GM12878 (cell line): ENCODE data around the gene SPN. TPM values are rescaled to one million over a fixed set of nuclear protein-coding genes. Genes with fewer than 3 reads are reported as not detected.
A peak's percentile ranks its signal among the peaks of the same experiment; 100 is the strongest.

ENCODE experiments used
- ATAC-seq: fragments of 200-7000 bp; cut with Tn5 transposase; 3 replicates; pipeline ENCODE4 v1.9.1; 2020; ENCODE audit warnings: mild to moderate bottlenecking, moderate library complexity
- Bru-seq: library from RNA; stranded (reverse); fragments of 400-500 nt; gene quantifications from one replicate; lab custom pipeline; 2021; lab: Mats Ljungman, UMichigan
- BruChase-seq, 2 experiments: library from RNA; stranded (reverse); fragments of 400-500 nt; gene quantifications; one replicate each; lab custom pipeline; 2021; lab: Mats Ljungman, UMichigan
- BruUV-seq: library from RNA; stranded (reverse); fragments of 400-500 nt; replicated peaks from 2 replicates; lab custom pipeline; 2021; lab: Mats Ljungman, UMichigan
- CTCF ChIA-PET: fragments of 300-600 bp; sonication (Branson Sonifier 250); formaldehyde crosslinking; extraction: SDS; loops from one replicate; lab custom pipeline; 2021; ENCODE audit warnings: inconsistent platforms; lab: Yijun Ruan, JAX
- POLR2A ChIA-PET: fragments of 350-600 bp; formaldehyde crosslinking; extraction: SDS; loops from one replicate; lab custom pipeline; 2021; ENCODE audit warnings: inconsistent platforms; lab: Charles Lee
- RAD21 ChIA-PET: fragments of 300-600 bp; sonication (Branson Sonifier 250); formaldehyde crosslinking; loops from one replicate; lab custom pipeline; 2023; ENCODE audit warnings: antibody characterized with exemption; ENCODE audit not compliant: unreplicated experiment; lab: Charles Lee
- SMC1A ChIA-PET: fragments of 300-600 bp; sonication (Branson Sonifier 250); formaldehyde crosslinking; loops from one replicate; lab custom pipeline; 2023; ENCODE audit not compliant: unreplicated experiment, uncharacterized antibody; lab: Charles Lee
- DNase-seq: peaks from one replicate; pipeline ENCODE4 v3.0.0-alpha.2; 2011; ENCODE audit warnings: low read depth, low spot score
- FAIRE-seq: peaks from 3 replicates; lab custom pipeline; 2011; peaks lifted over from hg19 to GRCh38; lab: Jason Lieb, UNC
- H2AFZ ChIP-seq: 2 replicates; pipeline ENCODE4 v1.6.0; 2011; ENCODE audit warnings: low read depth, low read length, control low read depth; ENCODE audit not compliant: control insufficient read depth
- H3K27ac ChIP-seq: 2 replicates; pipeline ENCODE4 v1.5.1; 2011; ENCODE audit warnings: control low read depth; ENCODE audit not compliant: control insufficient read depth, insufficient read depth
- H3K27me3 ChIP-seq, 2 experiments: replicated peaks in 1 of 2; 2 replicates each; pipeline versions ENCODE4 v1.6.0 to v1.6.1; 2011; ENCODE audit warnings: low read length in 1 of 2; ENCODE audit not compliant: control insufficient read depth in 2 of 2, insufficient read depth in 2 of 2
- H3K36me3 ChIP-seq, 2 experiments: 2 replicates each; pipeline ENCODE4 v1.5.1; 2011; ENCODE audit warnings: low read length in 1 of 2; ENCODE audit not compliant: control insufficient read depth in 2 of 2, insufficient read depth in 2 of 2
- H3K4me1 ChIP-seq: 2 replicates; pipeline ENCODE4 v1.6.1; 2011; ENCODE audit warnings: mild to moderate bottlenecking, low read length, moderate library complexity, mixed read lengths; ENCODE audit not compliant: control insufficient read depth, insufficient read depth
- H3K4me2 ChIP-seq: 2 replicates; pipeline ENCODE4 v1.6.0; 2011; ENCODE audit warnings: control low read depth; ENCODE audit not compliant: control insufficient read depth, insufficient read depth
- H3K4me3 ChIP-seq: fragments of 200-600 bp; sonication (generic); 2 replicates; pipeline ENCODE4 v1.5.1; 2016
- H3K79me2 ChIP-seq: 2 replicates; pipeline ENCODE4 v1.6.0; 2011; ENCODE audit warnings: low read length; ENCODE audit not compliant: control insufficient read depth, insufficient read depth
- H3K9ac ChIP-seq: 2 replicates; pipeline ENCODE4 v1.8.0; 2011; ENCODE audit warnings: low read length, control low read depth, mixed read lengths; ENCODE audit not compliant: control insufficient read depth, insufficient read depth
- H3K9me3 ChIP-seq: replicated peaks from 3 replicates; pipeline ENCODE4 v1.5.1; 2011; ENCODE audit warnings: mild to moderate bottlenecking, low read length; ENCODE audit not compliant: control insufficient read depth, insufficient read depth
- H4K20me1 ChIP-seq: 2 replicates; pipeline ENCODE4 v1.6.0; 2011; ENCODE audit not compliant: control insufficient read depth, insufficient read depth
- BACH1 ChIP-seq: fragments of 450-650 bp; IDR thresholded peaks from 2 replicates; pipeline ENCODE4 v1.6.1; 2017; ENCODE audit warnings: mild to moderate bottlenecking, borderline replicate concordance
- BRCA1 ChIP-seq: IDR thresholded peaks from 2 replicates; pipeline ENCODE4 v1.6.1; 2011; ENCODE audit warnings: low read depth, low read length, improper control_type of control experiment
- DPF2 ChIP-seq: fragments of 450-650 bp; IDR thresholded peaks from 2 replicates; pipeline ENCODE4 v1.6.1; 2017; ENCODE audit warnings: mild to moderate bottlenecking
- EP300 ChIP-seq, 2 experiments: fragments of 150-350 bp in 1 of 2; IDR thresholded peaks; 2 replicates each; pipeline ENCODE4 v1.6.1; 2011 to 2012; ENCODE audit warnings: low read depth in 2 of 2, low read length in 2 of 2, borderline replicate concordance in 1 of 2, improper control_type of control experiment in 1 of 2, inconsistent platforms in 1 of 2; ENCODE audit not compliant: control insufficient read depth in 1 of 2
- LARP7 ChIP-seq: fragments of 450-650 bp; IDR thresholded peaks from 2 replicates; pipeline ENCODE4 v1.6.1; 2017; ENCODE audit warnings: mild to moderate bottlenecking
- MTA2 ChIP-seq: fragments of 450-650 bp; IDR thresholded peaks from 2 replicates; pipeline ENCODE4 v1.6.1; 2016; ENCODE audit warnings: low read depth, mild to moderate bottlenecking, moderate library complexity
- MXI1 ChIP-seq: fragments of 150-350 bp; IDR thresholded peaks from 2 replicates; pipeline ENCODE4 v1.6.1; 2011; ENCODE audit warnings: low read depth, mild to moderate bottlenecking, inconsistent platforms, low read length, improper control_type of control experiment
- MYB ChIP-seq: fragments of 150-350 bp; IDR thresholded peaks from 2 replicates; pipeline ENCODE4 v1.6.1; 2014; ENCODE audit warnings: mild to moderate bottlenecking, low read depth, low read length, borderline replicate concordance
- NBN ChIP-seq: fragments of 450-650 bp; IDR thresholded peaks from 2 replicates; pipeline ENCODE4 v1.6.1; 2016
- NFIC ChIP-seq: IDR thresholded peaks from 2 replicates; pipeline ENCODE4 v1.6.1; 2012; ENCODE audit warnings: low read depth, mild to moderate bottlenecking, inconsistent platforms, low read length, moderate library complexity
- POU2F2 ChIP-seq: IDR thresholded peaks from 3 replicates; pipeline ENCODE4 v1.6.1; 2011; ENCODE audit warnings: low read depth, mild to moderate bottlenecking, low read length, borderline replicate concordance
- RAD21 ChIP-seq: IDR thresholded peaks from 2 replicates; pipeline ENCODE4 v1.6.1; 2011; ENCODE audit warnings: mild to moderate bottlenecking, low read depth, low read length, moderate library complexity; ENCODE audit not compliant: insufficient read depth
- ZNF622 ChIP-seq: fragments of 450-650 bp; IDR thresholded peaks from 2 replicates; pipeline ENCODE4 v1.6.1; 2017; ENCODE audit warnings: mild to moderate bottlenecking, inconsistent platforms
- WGBS: methylation state at CpG from one replicate; pipeline ENCODE4 v1.1.6; 2016; ENCODE audit warnings: low lambda C conversion rate; ENCODE audit not compliant: insufficient replicate concordance, insufficient coverage; ENCODE audit errors: missing lambda C conversion rate; 5-methylcytosine and 5-hydroxymethylcytosine counted together
- in situ Hi-C: fragments of 300-500 bp; cut with MboI; formaldehyde crosslinking; loops from 9 replicates; pipeline ENCODE4 v1.14.3; 2018; ENCODE audit warnings: mixed read lengths
- intact Hi-C: fragments of 100-400 bp; cut with micrococcal nuclease; formaldehyde crosslinking; loops from one replicate; pipeline ENCODE4 v1.14.2; 2022; ENCODE audit not compliant: unreplicated experiment
- long read RNA-seq, 2 experiments: library from polyadenylated mRNA; unstranded; transcript quantifications; one replicate each; pipeline ENCODE4 v2.0.0, GENCODE V29; 2019 to 2020
- polyA minus RNA-seq, 3 experiments: library from RNA; depleted of rRNA, polyadenylated mRNA; stranded (reverse); fragments of >200 nt; gene quantifications; 2 replicates each; pipeline ENCODE4 v1.2.3, GENCODE V29; 2011
- polyA plus RNA-seq, 11 experiments: library from polyadenylated mRNA; depleted of rRNA in 4 of 11; unstranded in 6 of 11; stranded (reverse) in 5 of 11; fragments of >200 nt; fragmentation: Nextera tagmentation in 4 of 11; fragmentation: Illumina TruSeq in 1 of 11; extraction: Ambion mirVana in 4 of 11; extraction: Trizol in 1 of 11; gene quantifications; 1 replicate in 1 of 11; 2 replicates in 10 of 11; pipeline versions ENCODE4 v1.2.1 to v1.2.3, GENCODE V29; 2011 to 2016; ENCODE audit warnings: inconsistent platforms in 2 of 11, missing spikeins in 2 of 11, low read depth in 1 of 11
- total RNA-seq, 4 experiments: library from RNA; depleted of rRNA in 3 of 4; stranded (reverse); fragments of >200 nt in 3 of 4; fragmentation: Illumina TruSeq in 1 of 4; extraction: Trizol in 1 of 4; gene quantifications; 2 replicates each; pipeline versions ENCODE4 v1.2.1 to v1.2.3, GENCODE V29; 2013 to 2021
- TF ChIP-seq, protein P1 (sequence below): fragments of 450-650 bp; IDR thresholded peaks from 2 replicates; pipeline ENCODE4 v1.6.1; 2017; ENCODE audit warnings: mild to moderate bottlenecking
- TF ChIP-seq, protein P2 (sequence below): IDR thresholded peaks from 2 replicates; pipeline ENCODE4 v1.6.1; 2011; ENCODE audit warnings: low read depth, low read length, improper control_type of control experiment, borderline replicate concordance

SPN gene
- 270 and 289 TPM in 2 replicates for total RNA-seq (2013; cell fraction: nucleolus; rRNA removed)
- total RNA-seq (2014; rRNA removed) (74.4 and 80.7 TPM in 2 replicates), total RNA-seq (2014; rRNA removed; fragmentation: Illumina TruSeq; extraction: Trizol) (54.1 and 57.4 TPM in 2 replicates), total RNA-seq (2021) (173 and 182 TPM in 2 replicates), polyA plus RNA-seq (2011; rRNA removed) (45.4 and 134 TPM in 2 replicates), polyA plus RNA-seq (2014; fragmentation: Illumina TruSeq; extraction: Trizol) (144 and 150 TPM in 2 replicates), polyA plus RNA-seq (2014; fragmentation: Nextera tagmentation; extraction: Ambion mirVana) (10 to 100 TPM; 16.2 to 42.8 TPM), polyA plus RNA-seq (2014; rRNA removed) (74.6 and 80.2 TPM in 2 replicates), polyA plus RNA-seq (2016; fragmentation: Nextera tagmentation; extraction: Ambion mirVana) (100 to 1,000 TPM; 105 to 108 TPM), polyA minus RNA-seq (2011; rRNA and poly(A)+ RNA removed) (96.7 and 112 TPM in 2 replicates), Bru-seq, nascent RNA (percentile 97 among the genes with signal in this experiment), BruChase-seq, experiment 1, labeled RNA remaining after a 6-hour chase (percentile 99 among the genes with signal in this experiment), BruChase-seq, experiment 2, labeled RNA remaining after a 2-hour chase (percentile 99 among the genes with signal in this experiment)
- polyA plus RNA-seq (2011; ENCODE audit: low read depth): 29.2 TPM
- 78.1 and 109 TPM in 2 replicates for polyA plus RNA-seq (2011; cell fraction: cytosol; rRNA removed)
- polyA plus RNA-seq (2011; cell fraction: nucleus; rRNA removed): 119 and 123 TPM in 2 replicates
- 89.0 and 97.1 TPM in 2 replicates for polyA plus RNA-seq (2012)
- 47.4 and 49.8 TPM in 2 replicates for polyA minus RNA-seq (2011; cell fraction: cytosol; rRNA and poly(A)+ RNA removed)
- polyA minus RNA-seq (2011; cell fraction: nucleus; rRNA and poly(A)+ RNA removed): 26.7 and 39.3 TPM in 2 replicates
- long read RNA-seq, experiment 1, transcript SPN-203 (2 exons, 1,197 nt): major isoform, 26 of 37 reads
- long read RNA-seq, experiment 1, partial matches to known transcripts: 0 of 37 reads
- long read RNA-seq, experiment 1, other reads (novel, unspliced or antisense): 8 of 37 reads
- long read RNA-seq, experiment 2, partial matches to known transcripts: 1 of 8 reads
- long read RNA-seq, experiment 2, other reads (novel, unspliced or antisense): 0 of 8 reads

GRCh38 chr16:29663016-29663806 is at the start of gene SPN:
Gene SPN, plus strand, starts transcription at chr16:29663247. Its CDS starts 482 bp downstream, at chr16:29663729.
- Histone ChIP-seq H2AFZ (peak within 1 kb of the TSS; percentile 61), H3K4me2 (peak within 1 kb of the TSS; percentile 89), H3K79me2 (peaks cover 63% of the 10 kb centered on the region), H3K36me3 (peaks cover 0 to 2% of the 10 kb centered on the region in 2 experiments; a peak in 1 of 4 replicates), H4K20me1 (no peaks in the 10 kb centered on the region), H3K9ac (peak within 1 kb of the TSS; percentile 75), H3K4me1 (peaks cover 12% of the 10 kb centered on the region), H3K27me3 (no peaks in the 10 kb centered on the region), H3K27ac (peak within 1 kb of the TSS; percentile 81), H3K9me3 (no peaks in the 10 kb centered on the region), H3K4me3 (peak within 1 kb of the TSS; percentile 99)
- CTCF ChIA-PET: interaction anchor here (0.6 to 4.1 kb wide), 12 partner anchors 12 to 185 kb away, joined by 3 to 25 read pairs (median 4); partner anchors contain the start of gene QPRT
- ATAC-seq: peak; percentile 45
- no peak for DNase-seq
- POLR2A ChIA-PET: interaction anchor here (0.5 to 4.5 kb wide), 13 partner anchors 11 to 39 kb away, joined by 3 to 62 read pairs (median 6); partner anchors contain the start of gene QPRT
- TSS peak; percentile 74 for BruUV-seq
- RAD21 ChIA-PET: interaction anchor here (0.6 to 8.2 kb wide), 17 partner anchors 10 to 150 kb away, joined by 3 to 98 read pairs (median 4); partner anchors contain the start of gene QPRT
- in situ Hi-C loops: loop anchor here (5.0 kb wide), 1 partner anchor 66 kb away; no protein-coding TSS in a partner anchor
- intact Hi-C loops: loop anchor here (5.0 kb wide), 1 partner anchor 51 kb away; no protein-coding TSS in a partner anchor
- 63% methylated on average over 15 of the region's 18 CpGs for WGBS
- SMC1A ChIA-PET: interaction anchor here (0.9 to 7.5 kb wide), 7 partner anchors 10 to 60 kb away, joined by 3 to 69 read pairs (median 49); partner anchors contain the start of gene QPRT
- no peak for FAIRE-seq
- no peak for TF ChIP-seq NFIC
- TF ChIP-seq MXI1: peak; percentile 25; the same call in 1 of the 2 replicates
- TF ChIP-seq MTA2: no peak
- TF ChIP-seq ZNF622: no peak
- no peak for TF ChIP-seq BRCA1
- TF ChIP-seq, protein P1, sequence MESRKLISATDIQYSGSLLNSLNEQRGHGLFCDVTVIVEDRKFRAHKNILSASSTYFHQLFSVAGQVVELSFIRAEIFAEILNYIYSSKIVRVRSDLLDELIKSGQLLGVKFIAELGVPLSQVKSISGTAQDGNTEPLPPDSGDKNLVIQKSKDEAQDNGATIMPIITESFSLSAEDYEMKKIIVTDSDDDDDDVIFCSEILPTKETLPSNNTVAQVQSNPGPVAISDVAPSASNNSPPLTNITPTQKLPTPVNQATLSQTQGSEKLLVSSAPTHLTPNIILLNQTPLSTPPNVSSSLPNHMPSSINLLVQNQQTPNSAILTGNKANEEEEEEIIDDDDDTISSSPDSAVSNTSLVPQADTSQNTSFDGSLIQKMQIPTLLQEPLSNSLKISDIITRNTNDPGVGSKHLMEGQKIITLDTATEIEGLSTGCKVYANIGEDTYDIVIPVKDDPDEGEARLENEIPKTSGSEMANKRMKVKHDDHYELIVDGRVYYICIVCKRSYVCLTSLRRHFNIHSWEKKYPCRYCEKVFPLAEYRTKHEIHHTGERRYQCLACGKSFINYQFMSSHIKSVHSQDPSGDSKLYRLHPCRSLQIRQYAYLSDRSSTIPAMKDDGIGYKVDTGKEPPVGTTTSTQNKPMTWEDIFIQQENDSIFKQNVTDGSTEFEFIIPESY: no peak
- TF ChIP-seq EP300 (IDR thresholded peaks at IDR 0.05; ENCODE audit: borderline replicate concordance in 1 of 2, control insufficient read depth in 1 of 2, low read depth in 2 of 2, low read length in 2 of 2): 0 out of 4 replicates have a peak, but pooled peaks of 1 of the 2 experiments have one; percentile 1
- TF ChIP-seq DPF2: peak; percentile 18
- no peak for TF ChIP-seq RAD21
- TF ChIP-seq, protein P2, sequence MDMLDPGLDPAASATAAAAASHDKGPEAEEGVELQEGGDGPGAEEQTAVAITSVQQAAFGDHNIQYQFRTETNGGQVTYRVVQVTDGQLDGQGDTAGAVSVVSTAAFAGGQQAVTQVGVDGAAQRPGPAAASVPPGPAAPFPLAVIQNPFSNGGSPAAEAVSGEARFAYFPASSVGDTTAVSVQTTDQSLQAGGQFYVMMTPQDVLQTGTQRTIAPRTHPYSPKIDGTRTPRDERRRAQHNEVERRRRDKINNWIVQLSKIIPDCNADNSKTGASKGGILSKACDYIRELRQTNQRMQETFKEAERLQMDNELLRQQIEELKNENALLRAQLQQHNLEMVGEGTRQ: no peak
- TF ChIP-seq NBN: no peak
- 0 out of 3 replicates have a peak, but pooled peaks have one; percentile 12 for TF ChIP-seq POU2F2
- 0 out of 2 replicates have a peak, but pooled peaks have one; percentile 52 for TF ChIP-seq MYB
- TF ChIP-seq LARP7: peak; percentile 18; the same call in 1 of the 2 replicates
- TF ChIP-seq BACH1: peak; percentile 71; the same call in 1 of the 2 replicates
